Measurements from ENCODE around the gene JTB.

- TF ChIP-seq PBX3 (IDR thresholded peaks at IDR 0.05) (no peak), CTCF (IDR thresholded peaks at IDR 0.05) (no peak), MAX (IDR thresholded peaks at IDR 0.05) (no peak), NFE2L2 (conservative IDR thresholded peaks at IDR 0.05; ENCODE audit: low read length) (no peak), MAFK (IDR thresholded peaks at IDR 0.05; ENCODE audit: partially characterized antibody) (no peak), HMGXB4 (CRISPR knock-in tag; IDR thresholded peaks at IDR 0.05; ENCODE audit: borderline replicate concordance) (no peak), POLR2A (IDR thresholded peaks at IDR 0.05; ENCODE audit: low read length) (no peak), HEYL (CRISPR knock-in tag; IDR thresholded peaks at IDR 0.05) (no peak), CEBPB (IDR thresholded peaks at IDR 0.05) (no peak), RNF2 (IDR thresholded peaks at IDR 0.05; ENCODE audit: borderline replicate concordance, low read depth) (no peak)
Measured at GRCh38 chr1:153940756-153941155, 36.7 kb downstream of the JTB start.
